HG02678 (cell line): ENCODE measurements around the gene PRRT1.

Source experiments
- ATAC-seq: cut with Tn5 transposase; IDR thresholded peaks from one replicate; pipeline ENCODE4 v1.9.1; 2021; ENCODE audit warnings: mild to moderate bottlenecking, moderate library complexity; ENCODE audit not compliant: unreplicated experiment

PRRT1 gene

DNA sequence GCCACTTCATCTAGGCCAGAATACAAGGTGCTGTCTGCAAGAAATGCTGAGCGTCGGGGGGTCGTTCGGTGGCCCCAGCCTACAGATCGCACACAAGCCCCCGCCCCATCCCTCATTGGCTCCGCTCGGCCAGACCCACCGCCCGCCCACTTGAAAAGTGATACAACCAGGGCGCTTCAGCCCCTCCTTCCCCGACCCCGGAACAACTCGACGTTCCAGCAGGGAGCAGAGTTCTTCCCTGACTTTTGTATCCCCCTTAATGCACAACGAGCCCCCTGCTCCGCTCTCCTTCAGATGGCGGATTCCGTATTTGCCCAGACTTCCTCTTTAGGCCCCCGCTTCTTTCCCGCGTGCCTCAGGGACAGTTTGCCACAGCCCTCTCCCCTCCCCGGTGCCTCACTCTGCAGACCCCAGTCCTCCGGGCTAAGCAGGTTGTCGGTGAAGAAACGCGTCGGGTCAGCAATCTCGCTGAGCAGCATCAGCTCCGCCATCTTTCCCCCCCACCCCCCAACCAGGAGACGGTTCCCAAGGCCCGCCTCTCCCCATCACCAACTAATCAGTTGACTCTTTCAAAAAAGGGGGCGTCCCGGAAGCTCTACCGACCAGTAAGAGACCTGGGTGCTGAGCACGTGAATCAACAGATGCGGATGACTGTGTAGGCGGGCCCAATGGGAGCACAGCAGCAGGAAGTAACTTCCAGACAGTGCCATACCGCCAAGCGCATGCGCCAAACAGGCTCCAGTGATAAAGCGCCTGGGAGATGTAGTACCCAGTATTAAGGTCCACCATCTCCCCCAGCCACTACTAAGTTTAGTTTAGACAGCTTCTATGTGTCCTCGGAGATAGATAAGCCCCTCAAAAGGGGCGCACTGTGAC lies 23.8 kb downstream of the PRRT1 start, which contains the start of gene ATF6B:
TSS of gene ATF6B (minus strand) at position 530 of the 876 bp plus-strand sequence. CDS start at position 491, 39 bp downstream.
- peak; percentile 84 for ATAC-seq

DNA sequence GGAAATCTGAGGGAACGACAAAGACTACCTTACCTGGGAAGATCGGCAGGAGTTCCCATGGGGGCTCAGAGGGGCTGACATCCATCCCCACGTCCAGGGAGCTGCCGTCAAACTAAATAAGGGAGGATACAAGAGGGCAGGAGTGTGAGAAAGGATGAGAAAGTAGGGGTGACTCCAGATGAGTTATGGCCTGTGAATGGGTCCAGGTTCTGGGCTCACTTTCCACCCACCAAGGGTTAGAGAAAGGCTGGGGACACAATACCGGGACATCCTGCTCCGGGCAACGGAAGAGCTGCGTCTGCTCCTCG lies 24.4 kb downstream of the PRRT1 start:
- ATAC-seq: no peak

DNA sequence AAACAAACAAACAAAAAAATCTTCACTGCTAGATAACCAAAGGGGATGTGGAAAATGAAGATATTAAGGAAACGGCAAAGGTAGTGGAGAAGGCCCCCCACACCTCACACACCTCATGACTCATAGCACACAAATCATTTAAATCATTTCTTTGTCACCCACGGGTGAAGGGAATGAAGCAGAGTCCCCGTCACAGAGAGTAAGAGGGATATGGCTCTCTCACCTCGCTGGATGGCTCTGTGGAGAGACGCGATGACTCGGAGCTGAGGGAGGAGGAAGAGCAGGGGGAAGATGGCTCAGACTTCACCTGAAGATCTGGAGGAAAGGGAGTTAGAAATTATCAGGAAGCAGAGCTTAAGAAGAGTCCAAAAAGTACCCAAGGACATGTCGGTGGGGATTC lies 24.9 kb downstream of the PRRT1 start:
- no peak for ATAC-seq

DNA sequence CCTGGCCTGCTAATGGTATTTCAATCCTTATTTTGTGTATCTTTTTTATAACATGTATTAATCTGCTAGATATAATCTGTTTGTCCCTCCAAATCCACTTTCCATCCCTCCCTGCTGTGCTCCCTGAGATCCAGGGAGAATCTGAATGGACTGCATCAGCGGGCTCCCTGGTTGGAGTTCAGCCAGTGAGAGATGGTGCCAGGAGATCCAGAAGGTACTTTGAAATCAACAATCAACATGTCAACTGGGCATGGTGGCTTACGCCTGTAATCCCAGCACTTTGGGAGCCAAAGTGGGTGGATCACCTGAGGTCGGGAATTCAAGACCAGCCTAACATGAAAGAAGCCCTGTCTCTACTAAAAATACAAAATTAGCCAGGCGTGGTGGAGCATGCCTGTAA lies 28.1 kb downstream of the PRRT1 start:
- no peak for ATAC-seq

DNA sequence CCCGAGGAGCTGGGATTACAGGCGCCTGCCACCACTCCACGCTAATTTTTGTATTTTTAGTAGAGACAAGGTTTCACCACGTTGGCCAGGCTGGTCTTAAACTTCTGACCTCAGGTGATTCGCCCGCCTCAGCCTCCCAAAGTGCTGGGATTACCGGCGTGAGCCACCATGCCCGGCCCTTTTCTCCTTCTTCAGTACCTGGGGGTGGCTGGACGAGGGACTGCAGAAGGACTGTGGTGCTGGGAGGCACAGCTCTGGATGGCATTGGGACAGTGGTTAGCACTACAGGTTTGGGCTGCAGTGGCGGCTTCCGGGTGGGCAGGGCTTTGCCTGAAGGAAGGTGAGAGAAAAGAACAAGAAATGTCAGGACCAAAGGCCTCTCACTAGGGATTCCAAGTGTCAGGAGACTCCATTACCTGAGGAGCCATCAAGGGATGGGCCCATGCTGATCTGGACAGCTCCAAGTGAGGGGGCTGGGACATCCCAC lies 31.1 kb downstream of the PRRT1 start:
- ATAC-seq: no peak

DNA sequence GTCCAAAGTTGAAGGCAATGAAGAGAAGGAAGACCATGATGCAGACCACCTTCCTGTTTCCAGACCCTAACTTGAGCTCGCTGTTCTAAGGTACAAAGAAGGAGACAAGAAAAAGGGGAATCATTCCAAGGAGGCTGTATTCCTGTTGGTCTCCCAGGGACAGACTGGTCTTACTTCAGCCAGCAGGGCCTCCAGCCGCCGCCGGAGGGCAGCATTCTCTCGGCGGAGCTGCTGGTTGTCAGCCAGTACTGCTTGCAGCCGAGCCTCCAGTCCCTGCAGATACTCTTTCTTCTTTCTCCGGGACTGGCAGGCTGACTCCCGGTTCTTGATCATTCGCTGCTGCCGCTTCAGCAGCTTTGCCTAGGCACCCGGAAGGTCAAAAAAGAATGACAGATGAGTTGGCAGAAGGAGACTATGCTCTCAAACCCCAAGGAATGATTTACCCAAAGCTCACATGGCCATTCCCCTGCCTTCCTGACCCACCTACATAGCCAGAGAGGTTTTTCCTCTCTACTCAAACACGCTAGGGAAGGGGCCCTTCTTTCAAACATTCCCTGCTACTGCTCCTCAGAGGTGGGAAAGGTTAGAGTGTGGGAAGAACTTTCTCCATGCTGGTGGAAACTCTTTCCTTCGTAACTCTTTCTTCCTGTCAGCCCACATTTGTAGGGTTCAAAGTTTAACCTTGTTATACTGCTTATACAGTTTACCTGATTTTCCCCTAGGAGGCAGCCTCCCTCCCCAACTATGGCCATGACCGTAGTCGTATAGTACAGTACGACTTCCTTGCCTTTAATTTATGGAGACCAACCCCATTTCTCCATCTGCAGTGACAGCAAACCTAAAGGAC lies 32.7 kb downstream of the PRRT1 start:
- no peak for ATAC-seq

DNA sequence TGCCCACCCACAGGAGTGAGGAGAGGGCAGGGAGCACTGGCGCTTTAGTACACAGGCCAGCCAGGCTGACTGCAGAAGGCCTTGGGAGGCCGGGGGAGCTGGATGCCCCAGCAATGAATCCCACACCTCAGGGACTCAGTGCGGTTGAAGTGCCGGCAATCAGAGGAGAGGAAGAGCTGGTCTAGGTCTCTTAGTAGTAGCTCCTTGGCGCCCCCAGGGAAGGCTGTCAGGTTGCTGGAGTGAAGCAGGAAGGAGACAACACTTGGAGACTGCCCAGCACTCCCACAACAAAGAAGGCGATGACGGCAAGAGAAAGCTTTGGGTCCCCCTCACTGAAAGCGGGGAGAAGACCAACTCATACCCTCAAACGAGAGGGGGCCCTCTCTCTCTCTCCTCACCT lies 34.3 kb downstream of the PRRT1 start:
- no peak for ATAC-seq

DNA sequence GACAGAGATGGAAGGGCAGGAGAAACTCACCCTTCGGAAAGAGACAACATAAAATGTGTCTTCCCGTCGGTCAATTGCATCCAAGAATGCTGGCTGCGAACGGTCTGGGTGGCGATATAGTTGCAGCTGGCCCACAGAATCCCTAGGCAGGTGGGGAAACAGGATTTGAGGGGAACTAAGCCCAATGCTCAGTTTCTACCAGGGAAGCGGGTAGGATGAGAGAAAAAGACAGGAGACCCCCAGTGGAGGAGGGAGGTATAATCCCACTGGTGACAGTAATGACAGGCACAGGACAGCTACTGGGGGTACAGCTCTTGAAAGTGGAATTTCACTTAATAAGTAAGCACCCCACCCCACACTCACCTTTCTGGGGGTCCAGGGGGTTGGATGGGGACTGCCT lies 35.1 kb downstream of the PRRT1 start:
- no peak for ATAC-seq

DNA sequence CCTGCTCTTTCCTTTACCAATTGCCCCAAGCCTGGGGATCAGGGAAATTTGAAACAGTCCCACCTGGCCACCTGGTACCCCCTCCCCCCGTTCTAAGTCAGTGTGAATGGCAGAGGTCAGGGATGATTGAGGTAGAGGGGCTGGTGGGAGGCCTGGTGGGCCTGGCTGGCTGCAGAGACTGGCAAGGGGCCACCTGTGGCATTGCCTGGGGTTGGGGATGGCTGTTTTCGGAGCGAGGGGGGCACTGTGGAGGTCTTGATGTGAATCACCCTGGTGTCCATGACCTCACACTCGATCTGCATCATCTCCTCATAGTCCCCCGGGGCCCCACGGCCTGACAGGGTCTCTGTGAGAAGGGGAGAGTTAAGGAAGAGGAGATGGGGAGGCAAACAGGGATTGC lies 36.1 kb downstream of the PRRT1 start:
- ATAC-seq: no peak

DNA sequence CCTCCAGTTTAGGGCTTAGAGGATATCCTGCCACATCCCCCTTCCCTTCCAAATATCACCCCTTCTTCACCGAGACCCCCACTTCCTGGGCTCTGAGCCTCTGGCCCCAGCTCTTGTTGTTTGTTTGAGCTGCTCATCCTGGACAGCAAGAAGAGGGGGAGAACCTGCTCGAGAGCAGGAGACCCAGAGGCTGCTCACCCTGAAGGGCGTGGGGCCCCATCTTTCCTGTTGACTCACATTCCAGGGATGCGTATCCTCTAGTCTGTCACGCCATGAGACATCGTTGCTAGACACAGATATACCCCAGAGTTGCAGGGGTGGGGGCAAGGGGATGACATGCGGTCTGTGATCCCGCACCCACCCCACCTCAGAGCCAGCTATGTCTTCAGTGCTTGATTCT lies 36.9 kb downstream of the PRRT1 start:
- ATAC-seq: no peak

DNA sequence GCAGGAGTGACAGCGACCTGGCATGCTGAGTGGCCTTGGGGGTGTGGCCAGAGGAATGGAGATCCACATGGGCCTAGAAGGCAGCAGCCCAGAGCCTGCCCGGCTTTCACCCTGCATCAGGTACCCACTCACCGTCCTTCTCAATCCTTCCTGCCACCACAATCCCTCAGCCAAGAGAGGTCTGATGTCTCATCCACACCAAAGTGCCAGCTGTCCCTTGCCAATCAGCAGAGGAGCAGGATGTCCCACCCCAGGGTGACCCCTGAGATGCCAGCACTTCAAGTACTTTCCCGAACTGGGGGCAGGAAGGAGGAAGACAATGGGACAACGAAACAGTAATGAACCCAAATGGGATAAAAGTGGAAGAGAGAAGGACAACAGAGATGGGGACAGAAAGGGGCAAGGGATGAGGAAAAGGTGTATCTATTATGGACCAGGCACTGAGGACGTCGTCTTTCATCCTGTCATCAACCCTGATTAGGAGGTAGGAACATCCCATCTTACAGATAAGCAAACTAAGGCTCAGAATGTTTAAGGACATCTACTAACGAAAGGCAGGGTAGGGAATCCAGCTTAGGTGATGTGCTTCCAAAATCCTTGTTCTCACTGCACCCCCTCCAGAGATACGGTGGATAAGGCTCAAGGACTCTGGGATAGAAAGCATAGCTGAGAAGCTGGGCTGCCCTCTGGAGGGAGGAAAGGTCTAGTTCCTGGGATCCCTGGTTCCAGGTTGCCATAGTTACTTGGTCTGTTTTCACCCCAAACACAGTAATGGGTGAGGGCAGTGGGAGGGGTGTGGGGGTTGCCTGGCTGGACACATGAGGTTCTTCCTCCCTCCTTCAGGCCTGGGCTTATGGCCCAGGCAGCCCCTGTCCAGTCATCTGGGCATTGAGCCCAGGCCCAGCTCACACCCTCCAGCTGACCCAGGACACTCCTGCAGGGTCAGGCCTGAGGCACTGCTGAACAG lies 38.1 kb downstream of the PRRT1 start:
- no peak for ATAC-seq

DNA sequence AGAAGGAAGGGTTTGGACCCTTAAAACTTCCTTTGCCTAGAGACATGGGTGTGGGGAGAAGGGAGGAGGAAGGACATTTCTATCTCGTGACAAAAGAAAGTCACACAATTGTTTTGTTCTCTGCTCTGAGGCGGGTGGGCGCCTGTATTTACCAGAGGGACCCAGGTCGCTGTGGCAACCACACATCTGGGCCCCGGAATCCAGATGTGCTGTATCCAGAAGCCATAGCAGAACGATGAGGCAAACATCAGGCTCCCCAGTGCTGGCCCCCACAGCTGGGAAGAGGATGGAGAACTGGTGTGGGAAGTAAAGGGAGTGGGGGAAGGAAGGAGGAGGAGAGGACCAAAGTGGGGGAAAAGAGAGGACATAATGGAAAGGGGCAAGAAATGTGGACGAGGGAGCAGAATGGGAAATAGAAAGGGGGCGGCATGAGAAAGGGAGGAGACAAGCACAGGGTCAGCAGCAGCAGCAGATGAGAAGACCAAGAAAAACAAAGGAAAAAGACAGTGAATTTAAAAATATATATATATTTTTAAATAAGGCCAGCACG lies 39.2 kb downstream of the PRRT1 start:
- no peak for ATAC-seq

DNA sequence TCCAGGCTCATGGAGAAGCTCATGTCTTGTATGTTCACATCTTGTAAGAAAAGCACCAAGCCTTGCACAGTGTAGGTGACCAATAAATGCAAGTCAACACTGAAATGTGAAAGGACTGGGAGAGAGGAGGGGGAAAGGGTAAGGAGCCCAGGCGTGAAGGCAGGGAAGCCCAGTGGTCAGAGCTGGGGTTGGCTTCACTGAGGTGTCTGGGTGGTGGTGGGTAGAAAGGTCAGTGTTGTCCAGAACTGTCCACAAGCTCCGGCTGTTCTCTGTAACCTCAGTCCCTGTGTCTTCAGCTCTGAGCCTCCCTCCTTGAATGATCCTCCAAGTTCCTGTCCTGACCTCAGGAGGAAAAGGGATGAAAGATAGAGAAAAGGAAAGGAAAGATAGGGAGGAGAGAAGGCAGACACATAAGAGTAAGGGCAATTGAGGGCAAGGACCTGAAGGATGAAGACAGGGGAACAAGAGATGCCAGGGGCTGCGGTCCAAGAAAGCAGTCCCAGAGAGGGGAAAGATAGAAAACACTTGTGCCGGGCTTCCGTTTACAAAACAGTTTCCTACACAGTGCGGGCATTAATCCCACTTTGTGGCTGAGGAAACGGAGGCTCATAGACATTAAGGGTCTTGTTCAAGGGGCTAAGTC lies 40.2 kb downstream of the PRRT1 start:
- no peak for ATAC-seq

DNA sequence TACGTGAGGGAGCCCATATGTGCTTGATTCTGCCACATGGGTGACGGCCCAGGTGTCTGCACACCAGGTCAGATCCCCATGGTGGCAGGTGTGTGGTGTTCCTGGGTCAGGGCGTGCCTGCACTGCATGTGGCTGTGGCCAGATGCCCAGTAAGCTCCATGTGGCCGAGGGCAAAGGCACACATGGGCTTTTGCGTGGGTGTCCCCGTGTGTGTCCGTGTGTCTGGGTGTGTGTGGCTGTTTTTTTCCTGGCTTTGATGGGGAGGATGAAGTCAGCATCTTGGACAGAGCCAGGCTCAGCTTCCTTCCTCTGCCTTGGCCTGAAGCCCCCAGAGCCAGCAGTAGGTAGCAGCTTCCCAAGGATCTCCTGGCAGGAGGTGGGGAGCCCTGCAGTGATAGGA lies 41.1 kb downstream of the PRRT1 start:
- ATAC-seq: no peak

DNA sequence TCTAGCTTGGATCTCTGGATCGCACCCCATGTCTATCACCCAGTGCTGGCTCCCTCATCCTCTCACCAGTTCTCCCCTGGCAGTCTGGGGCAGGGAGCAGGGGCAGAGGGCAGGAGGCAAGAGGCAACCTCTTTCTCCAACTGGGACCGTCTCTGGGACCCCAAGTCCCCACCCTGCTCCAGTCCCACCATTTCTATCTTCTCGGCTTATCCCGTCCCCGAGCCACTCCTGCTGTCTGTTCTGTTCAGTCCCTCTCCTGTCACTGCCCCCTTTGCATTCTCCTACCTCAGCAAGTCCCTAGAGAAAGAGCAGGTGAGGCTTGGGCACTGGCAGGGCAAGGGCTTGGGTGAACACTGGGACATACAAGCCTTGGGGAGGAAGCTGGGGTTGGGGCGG lies 42.0 kb downstream of the PRRT1 start:
- no peak for ATAC-seq

DNA sequence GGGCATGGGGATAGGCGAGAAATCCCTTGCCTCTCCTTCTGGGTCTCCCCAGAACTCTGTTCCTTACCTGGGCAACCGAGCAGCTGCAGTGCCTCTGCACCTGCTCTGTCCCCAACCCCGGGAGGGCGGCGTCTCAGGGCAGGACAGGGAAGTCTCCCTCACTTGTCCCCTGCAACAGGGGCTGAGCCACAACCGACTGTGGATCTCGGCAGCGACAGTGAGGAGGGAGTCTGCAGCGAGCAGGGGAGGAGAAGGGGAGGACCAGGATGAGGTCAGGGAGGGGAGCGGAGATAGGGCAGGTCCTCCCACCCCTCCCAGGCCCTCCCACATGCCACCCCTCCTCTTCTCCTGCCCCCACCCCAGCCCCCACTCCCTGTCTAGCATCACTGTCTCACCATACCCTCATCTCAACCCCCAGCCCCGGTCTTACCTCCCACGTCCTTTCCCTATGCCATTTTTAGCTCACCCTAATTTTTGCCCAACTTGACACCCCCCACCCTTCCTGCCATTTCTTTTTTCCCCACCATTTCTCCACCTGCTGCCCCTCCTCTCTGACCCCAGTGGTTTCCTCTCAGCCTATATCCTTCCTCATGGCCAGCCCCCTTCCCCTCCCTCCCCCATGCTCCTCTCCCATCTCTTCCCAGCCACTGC lies 42.5 kb downstream of the PRRT1 start, which contains the start of gene TNXB:
TSS of gene TNXB (minus strand) at position 225 of the 651 bp plus-strand sequence. CDS start 11,140 bp downstream, outside the sequence.
- no peak for ATAC-seq

DNA sequence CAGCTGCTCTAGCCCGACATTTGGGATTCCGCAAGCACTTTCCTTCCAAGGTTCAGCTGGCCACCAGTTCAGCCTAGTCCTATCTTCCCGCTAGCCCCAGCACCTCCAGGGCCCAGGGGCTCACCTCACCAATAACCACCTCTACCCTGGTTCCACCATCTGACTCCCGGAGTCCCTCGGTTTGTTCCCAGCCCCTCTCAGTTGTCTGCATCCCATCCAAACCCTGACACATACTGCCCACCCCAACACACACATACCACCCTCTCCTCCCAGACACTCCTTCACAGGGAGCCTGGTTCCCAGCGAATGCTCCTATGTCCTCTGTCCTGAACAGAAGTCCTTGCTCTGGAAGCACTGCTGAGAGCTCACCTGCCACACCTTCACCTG lies 43.0 kb downstream of the PRRT1 start:
- ATAC-seq: no peak

DNA sequence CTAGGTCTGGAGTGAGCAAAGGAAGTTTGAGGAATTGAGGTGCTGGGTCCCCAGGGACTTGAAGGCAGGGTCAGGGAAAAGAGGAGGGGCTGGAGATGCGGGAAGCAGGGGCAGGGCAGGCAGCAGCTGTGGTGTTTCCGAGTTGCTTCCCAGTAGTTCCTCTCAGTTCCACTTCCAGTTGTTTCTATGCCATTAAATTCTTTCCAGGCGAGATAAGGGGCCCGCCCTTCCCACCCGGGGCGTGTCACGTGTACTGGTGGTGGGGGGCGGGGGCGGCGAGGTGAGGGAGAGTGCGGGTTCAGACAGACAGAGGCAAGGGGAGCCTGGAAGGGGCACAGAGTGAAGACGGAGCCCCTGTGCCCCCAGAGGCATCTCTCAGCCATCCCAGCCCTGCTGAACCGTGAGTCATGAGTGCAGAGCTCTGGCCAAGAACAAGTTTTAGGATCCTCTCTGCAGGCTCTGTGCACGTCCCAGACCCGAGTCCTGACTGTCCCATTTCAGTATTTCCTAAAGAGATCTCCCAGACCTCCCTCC lies 43.6 kb downstream of the PRRT1 start:
- ATAC-seq: no peak

DNA sequence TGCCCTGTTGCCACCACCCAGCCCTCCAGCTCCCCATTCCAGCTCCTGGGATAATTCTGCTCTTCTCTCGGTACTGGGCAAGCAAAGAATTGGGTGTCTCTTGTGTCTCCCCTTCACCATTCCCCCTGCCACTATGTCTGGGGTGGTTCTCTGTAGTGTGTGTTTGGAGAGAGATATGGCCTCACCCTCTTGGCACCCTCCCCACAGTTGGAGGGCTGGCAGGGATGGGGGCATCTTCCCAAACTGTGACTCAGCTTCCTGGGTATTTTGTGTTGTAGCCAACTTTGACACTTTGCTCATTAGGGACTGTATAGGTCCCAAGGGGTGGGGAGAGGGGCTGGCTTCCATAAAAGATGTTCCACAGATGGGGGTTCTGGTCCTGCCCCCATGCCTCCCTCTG lies 44.3 kb downstream of the PRRT1 start:
- no peak for ATAC-seq
